PC-3 (cell line): ENCODE results near the gene TFAM. TPM values are rescaled to one million over a fixed set of nuclear protein-coding genes. Genes with fewer than 3 reads are reported as not detected.
A peak's percentile ranks its signal among the peaks of the same experiment; 100 is the strongest.

Experiments
- ATAC-seq: fragments of 200-7000 bp; cut with Tn5 transposase; 2 replicates; pipeline ENCODE4 v1.9.1; 2020; ENCODE audit warnings: mild to moderate bottlenecking, moderate library complexity
- BruUV-seq: library from RNA; stranded (reverse); fragments of 400-500 nt; replicated peaks from 2 replicates; lab custom pipeline; 2021; lab: Mats Ljungman, UMichigan
- CTCF ChIA-PET: fragments of 300-600 bp; sonication (Branson Sonifier 250); formaldehyde crosslinking; loops from one replicate; lab custom pipeline; 2022; ENCODE audit warnings: antibody characterized with exemption; lab: Charles Lee
- POLR2A ChIA-PET: fragments of 300-600 bp; sonication (Branson Sonifier 250); formaldehyde crosslinking; loops from one replicate; lab custom pipeline; 2022; ENCODE audit warnings: antibody characterized with exemption; ENCODE audit not compliant: unreplicated experiment; lab: Charles Lee
- DNase-seq: peaks from one replicate; pipeline ENCODE4 v3.0.0-alpha.2; 2015
- H2AFZ ChIP-seq: fragments of 300-600 bp; sonication (generic); 2 replicates; pipeline ENCODE4 v1.6.0; 2016; ENCODE audit warnings: antibody characterized with exemption, low read length
- H3F3A ChIP-seq: fragments of 300-600 bp; sonication (generic); one replicate; pipeline ENCODE4 v1.6.0; 2017; ENCODE audit warnings: antibody characterized with exemption, low read length, control low read depth, mild to moderate bottlenecking; ENCODE audit not compliant: unreplicated experiment
- H3K27ac ChIP-seq: fragments of 300-600 bp; sonication (generic); 2 replicates; pipeline ENCODE4 v1.5.1; 2016; ENCODE audit warnings: mild to moderate bottlenecking, low read length
- H3K27me3 ChIP-seq: fragments of 300-600 bp; sonication (generic); 2 replicates; pipeline ENCODE4 v1.6.1; 2016; ENCODE audit warnings: low read length, mixed read lengths
- H3K36me3 ChIP-seq: fragments of 300-600 bp; sonication (generic); 2 replicates; pipeline ENCODE4 v1.6.1; 2016; ENCODE audit warnings: low read depth, mixed run types, low read length, mixed read lengths
- H3K4me1 ChIP-seq: fragments of 300-600 bp; sonication (generic); 2 replicates; pipeline ENCODE4 v1.5.1; 2016; ENCODE audit warnings: low read length; ENCODE audit not compliant: insufficient read depth
- H3K4me2 ChIP-seq: fragments of 300-600 bp; sonication (generic); 2 replicates; pipeline ENCODE4 v1.6.0; 2016; ENCODE audit warnings: low read length
- H3K4me3 ChIP-seq: fragments of 300-600 bp; sonication (generic); 2 replicates; pipeline ENCODE4 v1.5.1; 2016; ENCODE audit warnings: mild to moderate bottlenecking, low read length, mixed read lengths
- H3K79me2 ChIP-seq: fragments of 300-600 bp; sonication (generic); 2 replicates; pipeline ENCODE4 v1.6.1; 2017; ENCODE audit warnings: low read length, mixed read lengths
- H3K9ac ChIP-seq: fragments of 300-600 bp; sonication (generic); 2 replicates; pipeline ENCODE4 v1.6.0; 2016; ENCODE audit warnings: mild to moderate bottlenecking, low read length
- H3K9me2 ChIP-seq: fragments of 300-600 bp; sonication (generic); replicated peaks from 2 replicates; pipeline ENCODE4 v1.6.1; 2016; ENCODE audit warnings: mixed run types, low read length, mixed read lengths
- H3K9me3 ChIP-seq: fragments of 300-600 bp; sonication (generic); 2 replicates; pipeline ENCODE4 v1.6.1; 2016; ENCODE audit warnings: low read length, mixed read lengths
- H4K20me1 ChIP-seq: fragments of 300-600 bp; sonication (generic); 2 replicates; pipeline ENCODE4 v1.6.1; 2016; ENCODE audit warnings: low read length, mixed read lengths
- EZH2 ChIP-seq: fragments of 300-600 bp; sonication (generic); IDR thresholded peaks from one replicate; pipeline ENCODE4 v1.6.1; 2017; ENCODE audit warnings: antibody characterized with exemption, mild to moderate bottlenecking, low read length; ENCODE audit not compliant: unreplicated experiment
- EZH2phosphoT487 ChIP-seq: fragments of 300-600 bp; sonication (generic); IDR thresholded peaks from 2 replicates; pipeline ENCODE4 v1.6.1; 2018; ENCODE audit warnings: mild to moderate bottlenecking, antibody characterized with exemption, low read length, borderline replicate concordance
- intact Hi-C: fragments of 100-400 bp; cut with micrococcal nuclease; formaldehyde crosslinking; loops from 2 replicates; pipeline ENCODE4 v1.9.0; 2023
- total RNA-seq: library from RNA; depleted of rRNA; stranded (reverse); fragments of >200 nt; gene quantifications from 2 replicates; pipeline ENCODE4 v1.2.3, GENCODE V29; 2014
- TF ChIP-seq, protein P1 (sequence below): fragments of 300-600 bp; sonication (generic); conservative IDR thresholded peaks from 2 replicates; pipeline ENCODE4 v1.5.1; 2017; ENCODE audit warnings: antibody characterized with exemption, low read depth, mild to moderate bottlenecking, low read length

TFAM gene
- total RNA-seq, 1 experiment from 2014 or later = 121 TPM

DNA sequence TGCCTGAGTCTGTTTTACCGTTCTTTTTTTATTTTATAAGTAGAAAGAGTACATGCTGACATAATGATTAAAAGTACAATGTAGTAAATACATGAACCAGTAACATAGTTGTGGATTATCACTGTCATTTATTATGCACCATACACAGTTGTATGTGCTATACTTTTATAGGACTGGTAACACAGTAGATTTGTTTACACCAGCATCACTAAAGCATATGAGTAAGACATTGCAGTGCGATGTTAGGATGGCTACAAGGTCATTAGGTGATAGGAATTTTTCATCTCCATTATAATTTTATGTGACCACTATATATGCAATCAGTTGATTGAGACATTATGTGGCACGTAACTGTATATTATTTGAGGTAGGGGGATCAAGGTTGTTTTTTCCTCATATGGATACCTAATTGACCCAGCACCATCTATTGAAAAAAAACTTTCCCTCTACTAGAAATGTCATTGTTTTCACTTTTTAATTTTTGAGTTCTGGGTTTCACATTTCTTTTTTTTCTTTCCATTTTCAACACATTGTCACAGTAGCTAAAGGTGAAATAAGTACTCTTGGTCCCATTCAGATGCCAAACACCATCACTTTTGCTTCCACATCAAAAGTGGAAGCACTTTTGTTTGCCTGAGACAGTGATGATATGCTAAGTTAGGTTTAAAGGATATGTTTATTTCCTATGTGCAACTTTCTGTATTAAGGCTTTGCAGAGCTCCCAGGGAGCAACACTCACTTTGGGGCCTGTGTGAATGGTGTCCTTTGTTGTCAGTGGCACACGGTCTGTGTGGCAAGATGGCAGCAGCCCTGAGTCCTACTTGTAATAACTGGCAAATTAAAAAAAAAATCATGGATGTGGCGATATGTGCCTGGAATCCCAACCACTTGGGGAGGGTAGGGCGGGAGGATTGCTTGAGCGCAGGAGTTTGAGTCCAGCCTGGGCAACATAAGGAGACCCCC lies 33.3 kb upstream of the TFAM start:
- TF ChIP-seq, protein P1, sequence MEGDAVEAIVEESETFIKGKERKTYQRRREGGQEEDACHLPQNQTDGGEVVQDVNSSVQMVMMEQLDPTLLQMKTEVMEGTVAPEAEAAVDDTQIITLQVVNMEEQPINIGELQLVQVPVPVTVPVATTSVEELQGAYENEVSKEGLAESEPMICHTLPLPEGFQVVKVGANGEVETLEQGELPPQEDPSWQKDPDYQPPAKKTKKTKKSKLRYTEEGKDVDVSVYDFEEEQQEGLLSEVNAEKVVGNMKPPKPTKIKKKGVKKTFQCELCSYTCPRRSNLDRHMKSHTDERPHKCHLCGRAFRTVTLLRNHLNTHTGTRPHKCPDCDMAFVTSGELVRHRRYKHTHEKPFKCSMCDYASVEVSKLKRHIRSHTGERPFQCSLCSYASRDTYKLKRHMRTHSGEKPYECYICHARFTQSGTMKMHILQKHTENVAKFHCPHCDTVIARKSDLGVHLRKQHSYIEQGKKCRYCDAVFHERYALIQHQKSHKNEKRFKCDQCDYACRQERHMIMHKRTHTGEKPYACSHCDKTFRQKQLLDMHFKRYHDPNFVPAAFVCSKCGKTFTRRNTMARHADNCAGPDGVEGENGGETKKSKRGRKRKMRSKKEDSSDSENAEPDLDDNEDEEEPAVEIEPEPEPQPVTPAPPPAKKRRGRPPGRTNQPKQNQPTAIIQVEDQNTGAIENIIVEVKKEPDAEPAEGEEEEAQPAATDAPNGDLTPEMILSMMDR = no peak
- TF ChIP-seq EZH2 (no peak), EZH2phosphoT487 (no peak)
- H3F3A ChIP-seq = no peaks in the 10 kb centered on the region
- intact Hi-C loops = loop anchor here (2.0 kb wide), 1 partner anchor 33 kb away; the partner anchor contains the start of gene TFAM
- ChIA-PET POLR2A (no interaction called here), CTCF (no interaction called here)
- peaks cover 32% of the 10 kb centered on the region for H4K20me1 ChIP-seq
- H3K79me2 ChIP-seq = peaks cover 66% of the 10 kb centered on the region
- no peaks in the 10 kb centered on the region for H3K9me3 ChIP-seq
- peaks cover 14% of the 10 kb centered on the region for H3K4me1 ChIP-seq
- DNase-seq (peak; percentile 2), ATAC-seq (peak; percentile 50; the same call in 1 of the 2 replicates)
- no TSS peak for BruUV-seq
- H3K9me2 ChIP-seq = no peaks in the 10 kb centered on the region
- no peak overlapping the region for H3K9ac ChIP-seq
- H2AFZ ChIP-seq = no peak overlapping the region
- H3K27ac ChIP-seq = no peak overlapping the region
- no peaks in the 10 kb centered on the region for H3K27me3 ChIP-seq
- no peak overlapping the region for H3K4me3 ChIP-seq
- H3K36me3 ChIP-seq = peaks cover 4% of the 10 kb centered on the region; the same call in 1 of the 2 replicates
- H3K4me2 ChIP-seq = no peak overlapping the region

DNA sequence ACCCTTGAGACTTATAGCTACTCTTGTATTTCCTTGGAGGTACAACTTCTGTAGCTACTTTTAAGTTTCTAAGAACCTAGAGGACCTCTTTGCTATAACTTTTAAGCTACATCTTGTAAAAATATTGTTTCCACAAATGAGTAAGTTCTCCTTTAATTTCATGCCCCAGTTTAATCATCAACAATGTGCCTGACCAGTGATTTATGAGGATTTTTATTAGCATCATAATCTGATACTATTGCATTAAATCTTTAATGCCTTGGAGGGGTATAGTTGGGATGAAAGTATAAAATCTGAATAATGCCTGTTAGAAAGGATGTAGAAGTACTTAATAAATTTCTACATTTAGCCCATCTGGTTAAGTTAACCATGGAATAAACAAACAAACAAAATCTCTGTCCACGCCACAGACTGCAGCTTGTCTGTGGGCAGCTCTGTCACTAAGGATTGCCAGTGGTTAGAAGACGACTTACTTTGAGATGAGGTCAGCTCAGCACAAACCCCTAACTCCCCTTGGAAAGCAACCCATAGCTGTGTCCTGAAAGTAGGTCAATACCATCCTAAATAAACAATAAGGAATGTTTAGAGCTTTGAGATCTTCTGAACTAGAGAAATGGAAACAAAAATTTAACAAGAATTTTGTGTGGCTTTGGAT lies 32.1 kb upstream of the TFAM start:
- no TSS peak for BruUV-seq
- ChIA-PET CTCF (interaction anchor here (0.7 kb wide), 1 partner anchor 43 kb away, joined by 3 read pairs; no protein-coding TSS in a partner anchor), POLR2A (no interaction called here)
- TF ChIP-seq, protein P1 = no peak
- no peak for TF ChIP-seq EZH2
- Histone ChIP-seq H3K9ac (no peak overlapping the region), H4K20me1 (peaks cover 32% of the 10 kb centered on the region), H3K79me2 (peaks cover 59% of the 10 kb centered on the region), H3K27me3 (no peaks in the 10 kb centered on the region), H3K4me1 (peaks cover 14% of the 10 kb centered on the region), H2AFZ (no peak overlapping the region), H3F3A (no peaks in the 10 kb centered on the region), H3K36me3 (peaks cover 4% of the 10 kb centered on the region; the same call in 1 of the 2 replicates), H3K27ac (no peak overlapping the region), H3K9me2 (no peaks in the 10 kb centered on the region), H3K4me2 (no peak overlapping the region), H3K4me3 (no peak overlapping the region), H3K9me3 (no peaks in the 10 kb centered on the region)
- intact Hi-C loops = loop anchor here (2.0 kb wide), 1 partner anchor 32 kb away; the partner anchor contains the start of gene TFAM
- peak; percentile 59 for ATAC-seq
- peak; percentile 8 for DNase-seq
